ENCODE results near the gene RNF223. TPM values are rescaled to one million over a fixed set of nuclear protein-coding genes. Genes with fewer than 3 reads are reported as not detected.
"Not testable (repeated sequence)": the region's sequence is repeated elsewhere in the genome, so short reads cannot be mapped to it uniquely, and the experiment has no call there.

RNF223 gene
- total and polyA plus RNA-seq, 2 of the 8 experiments (the other 6 are each of a cell fraction or from before 2014, with no cell fraction given): not detected

- H3K14ac ChIP-seq (ENCODE audit: insufficient read length); FAIRE-seq; H4K8ac ChIP-seq (ENCODE audit: extremely low read depth, insufficient read depth, low read length); H2AFZ ChIP-seq (ENCODE audit: low read length); H3K23me2 ChIP-seq (ENCODE audit: low read depth, low read length); H3K56ac ChIP-seq (replicated peaks; ENCODE audit: insufficient read length, low read depth, low read length); H3K27ac ChIP-seq (ENCODE audit: low read depth, low read length); DNase-seq (ENCODE audit: low read depth in 1 of 2, low spot score in 2 of 2); H3K9me3 ChIP-seq (ENCODE audit: insufficient read depth in 2 of 2, low read depth in 1 of 2, low read length in 1 of 2); H3K79me2 ChIP-seq (ENCODE audit: control insufficient read depth in 1 of 2, insufficient read depth in 2 of 2, low read length in 2 of 2); H3K79me1 ChIP-seq (ENCODE audit: low read depth, low read length); H2BK120ac ChIP-seq (replicated peaks; ENCODE audit: low read depth, low read length); H3K4me3 ChIP-seq (ENCODE audit: extremely low read depth in 1 of 4, insufficient read depth in 2 of 4, low read depth in 3 of 4, low read length in 4 of 4): not testable (repeated sequence)
- H3K9ac ChIP-seq (replicated peaks in 1 of 4; ENCODE audit: extremely low read depth in 1 of 4, low read depth in 3 of 4, low read length in 3 of 4): peak overlapping the region in 1 of 4 experiments; percentile 57; a peak in 2 of 7 replicates
- peaks cover 0 to 35% (median 14%) of the 10 kb centered on the region in 4 experiments; a peak in 6 of 7 replicates for H3K4me1 ChIP-seq (replicated peaks in 1 of 4; ENCODE audit: control insufficient read depth in 3 of 4, insufficient read depth in 4 of 4, low read length in 3 of 4)
- H4K20me1 ChIP-seq (replicated peaks in 1 of 2; ENCODE audit: control insufficient read depth in 1 of 2, insufficient read depth in 2 of 2, low read length in 2 of 2): peaks cover 14 to 43% of the 10 kb centered on the region in 2 experiments
- ChIA-PET POLR2A (ENCODE audit: partially characterized antibody) (interaction anchor here (0.6 to 10.9 kb wide), 18 partner anchors 9 to 474 kb away, joined by 3 to 245 read pairs (median 4); partner anchors contain the start of genes AGRN, HES4 and ISG15), CTCF (ENCODE audit: partially characterized antibody) (interaction anchor here (0.8 to 4.5 kb wide), 10 partner anchors 15 to 371 kb away, joined by 3 to 60 read pairs (median 4); partner anchors contain the start of genes ISG15, PERM1 and RNF223)
- H4K91ac ChIP-seq (replicated peaks; ENCODE audit: insufficient read length, low read length): peak overlapping the region; percentile 96
- peak overlapping the region; percentile 61; the same call in 1 of the 2 replicates for H2BK5ac ChIP-seq (ENCODE audit: low read depth, low read length)
- peak overlapping the region; percentile 96; the same call in 1 of the 2 replicates for H2BK12ac ChIP-seq (ENCODE audit: low read depth, low read length)
- H3K23ac ChIP-seq (ENCODE audit: insufficient read length): peak overlapping the region; percentile 52
- peak overlapping the region; percentile 94 for H2BK20ac ChIP-seq (ENCODE audit: low read length)
- H3K27me3 ChIP-seq (replicated peaks in 1 of 4; ENCODE audit: control insufficient read depth in 3 of 4, extremely low read depth in 1 of 4, insufficient read depth in 3 of 4, low read length in 3 of 4): peaks cover 0 to 16% (median 13%) of the 10 kb centered on the region in 4 experiments; a peak in 5 of 7 replicates
- H2BK15ac ChIP-seq (ENCODE audit: low read length): peak overlapping the region; percentile 46; the same call in 1 of the 2 replicates
- TF ChIP-seq USF2 (IDR thresholded peaks at IDR 0.05; ENCODE audit: low read length): 0 out of 2 replicates have a peak, but pooled peaks have one; percentile 17
- peak overlapping the region; percentile 75 for H3K18ac ChIP-seq (ENCODE audit: extremely low read depth, low read length)
- H3K4me2 ChIP-seq (ENCODE audit: insufficient read depth in 1 of 2, low read depth in 2 of 2, low read length in 2 of 2): peak overlapping the region; percentile 21 to 61; a peak in 3 of 4 replicates
- peak overlapping the region; percentile 100 for H2AK5ac ChIP-seq (ENCODE audit: low read depth, low read length)
- 71% methylated on average over 5 of the region's 7 CpGs; no CpG with 5 or more reads in 1 of the 2 experiments for WGBS, 2 experiments (ENCODE audit: extremely low coverage in 1 of 2, insufficient coverage in 1 of 2, insufficient read length in 1 of 2, insufficient replicate concordance in 2 of 2, low coverage in 1 of 2, low lambda C conversion rate in 2 of 2, missing lambda C conversion rate in 1 of 2)
- H3K4ac ChIP-seq (replicated peaks; ENCODE audit: insufficient read length, low read depth, low read length): peak overlapping the region; percentile 94
- peaks cover 0 to 14% (median 3%) of the 10 kb centered on the region in 4 experiments; a peak in 2 of 8 replicates for H3K36me3 ChIP-seq (ENCODE audit: control insufficient read depth in 2 of 4, insufficient read depth in 4 of 4, low read length in 3 of 4)
- H4K5ac ChIP-seq (ENCODE audit: insufficient read length, low read depth, low read length): peak overlapping the region; percentile 76
These were observed 43.0 kb downstream of the RNF223 start for GRCh38 chr1:1030867-1031658.

Data from H1 (cell line).